K562 (cell line): Measurements from ENCODE around the gene SH2D4B. TPM values are rescaled to one million over a fixed set of nuclear protein-coding genes. Genes with fewer than 3 reads are reported as not detected.

Source experiments
- ATAC-seq: fragments of 200-7000 bp; cut with Tn5 transposase; 3 replicates; pipeline ENCODE4 v1.9.1; 2020; ENCODE audit warnings: moderate library complexity
- BruUV-seq: library from RNA; stranded (reverse); fragments of 400-500 nt; replicated peaks from 2 replicates; lab custom pipeline; 2021; lab: Mats Ljungman, UMichigan
- CTCF ChIA-PET: fragments of 300-600 bp; formaldehyde crosslinking; extraction: SDS; loops from one replicate; lab custom pipeline; 2021; ENCODE audit warnings: low intra/inter-chr PET ratio; lab: Yijun Ruan, JAX
- POLR2A ChIA-PET: fragments of 300-600, 350-650 bp; sonication (Branson Sonifier 250); formaldehyde crosslinking; extraction: SDS; loops from one replicate; lab custom pipeline; 2021; ENCODE audit warnings: antibody characterized with exemption, inconsistent platforms; lab: Yijun Ruan, JAX
- DNase-seq, 4 experiments: peaks; one replicate each; pipeline versions ENCODE4 v3.0.0 to v3.0.0-alpha.2; 2011 to 2018; ENCODE audit warnings: low spot score in 3 of 4, mixed read lengths in 3 of 4; ENCODE audit errors: extremely low read depth in 1 of 4
- FAIRE-seq: peaks from 2 replicates; lab custom pipeline; 2011; peaks lifted over from hg19 to GRCh38; lab: Jason Lieb, UNC
- H2AFZ ChIP-seq: 2 replicates; pipeline ENCODE4 v1.6.0; 2011; ENCODE audit warnings: low read depth, low read length, control low read depth, inconsistent platforms
- H3K27ac ChIP-seq: fragments of 200-600 bp; 3 replicates; pipeline ENCODE4 v1.8.0; 2011; ENCODE audit warnings: low read depth, mild to moderate bottlenecking, control low read depth, inconsistent platforms, low read length, moderate library complexity, mixed read lengths; ENCODE audit errors: extremely low read depth
- H3K27me3 ChIP-seq, 2 experiments: fragments of 300-600 bp in 1 of 2; 2 replicates in 1 of 2; 3 replicates in 1 of 2; pipeline versions ENCODE4 v1.6.0 to v1.8.0; 2011; ENCODE audit warnings: inconsistent platforms in 2 of 2, low read length in 2 of 2, mild to moderate bottlenecking in 1 of 2, mixed read lengths in 1 of 2, moderate library complexity in 1 of 2; ENCODE audit not compliant: control insufficient read depth in 2 of 2, insufficient read depth in 2 of 2
- H3K36me3 ChIP-seq: fragments of 300-600 bp; 3 replicates; pipeline ENCODE4 v1.8.0; 2011; ENCODE audit warnings: mild to moderate bottlenecking, low read length, inconsistent platforms; ENCODE audit not compliant: control insufficient read depth, insufficient read depth
- H3K4me1 ChIP-seq, 2 experiments: fragments of 200-600 bp in 1 of 2; replicated peaks in 1 of 2; 2 replicates in 1 of 2; 3 replicates in 1 of 2; pipeline versions ENCODE4 v1.5.1 to v1.8.0; 2011; ENCODE audit warnings: inconsistent platforms in 2 of 2, low read length in 2 of 2, mild to moderate bottlenecking in 1 of 2, mixed read lengths in 1 of 2, moderate library complexity in 1 of 2; ENCODE audit not compliant: control insufficient read depth in 2 of 2, insufficient read depth in 2 of 2
- H3K4me2 ChIP-seq: 2 replicates; pipeline ENCODE4 v1.6.1; 2011; ENCODE audit warnings: low read length, control low read depth, inconsistent platforms, mixed read lengths; ENCODE audit not compliant: insufficient read depth
- H3K4me3 ChIP-seq: fragments of 200-600 bp; sonication (generic), shearing (Covaris generic); 2 replicates; pipeline ENCODE4 v1.5.1; 2016; ENCODE audit warnings: control low read depth, inconsistent platforms
- H3K79me2 ChIP-seq: fragments of 200-600 bp; 3 replicates; pipeline ENCODE4 v1.8.0; 2011; ENCODE audit warnings: low read length, inconsistent platforms; ENCODE audit not compliant: control insufficient read depth, insufficient read depth
- H3K9ac ChIP-seq, 2 experiments: 2 replicates each; pipeline versions ENCODE4 v1.6.0 to v1.6.1; 2011; ENCODE audit warnings: low read depth in 2 of 2, low read length in 2 of 2, control low read depth in 1 of 2, inconsistent platforms in 1 of 2, mild to moderate bottlenecking in 1 of 2, mixed read lengths in 1 of 2; ENCODE audit not compliant: insufficient read depth in 1 of 2
- H3K9me1 ChIP-seq: one replicate; pipeline ENCODE4 v1.6.0; 2011; ENCODE audit warnings: inconsistent platforms, mild to moderate bottlenecking, low read length, moderate library complexity; ENCODE audit not compliant: control insufficient read depth, insufficient read depth
- H3K9me3 ChIP-seq: replicated peaks from 2 replicates; pipeline ENCODE4 v1.5.1; 2011; ENCODE audit warnings: low read depth, low read length, inconsistent platforms; ENCODE audit not compliant: control insufficient read depth, insufficient read depth
- H4K20me1 ChIP-seq: replicated peaks from 2 replicates; pipeline ENCODE4 v1.6.1; 2011; ENCODE audit warnings: low read length, inconsistent platforms, mixed read lengths; ENCODE audit not compliant: control insufficient read depth, insufficient read depth
- ASH1L ChIP-seq: fragments of 450-650 bp; IDR thresholded peaks from 2 replicates; pipeline ENCODE4 v1.6.1; 2018; ENCODE audit warnings: borderline replicate concordance, mild to moderate bottlenecking, low read depth; ENCODE audit not compliant: partially characterized antibody
- CBX2 ChIP-seq: fragments of 200-600 bp; sonication (generic); IDR thresholded peaks from one replicate; pipeline ENCODE4 v1.6.1; 2012; ENCODE audit warnings: mild to moderate bottlenecking, low read length, inconsistent platforms; ENCODE audit not compliant: insufficient read depth, poor library complexity, severe bottlenecking
- CTBP1 ChIP-seq: fragments of 450-650 bp; IDR thresholded peaks from 2 replicates; pipeline ENCODE4 v1.6.1; 2016; ENCODE audit warnings: borderline replicate concordance
- PHF8 ChIP-seq: fragments of 200-600 bp; sonication (generic); IDR thresholded peaks from 2 replicates; pipeline ENCODE4 v1.6.1; 2012; ENCODE audit warnings: mixed run types, mild to moderate bottlenecking, inconsistent platforms, low read length, moderate library complexity, borderline replicate concordance
- PKNOX1 ChIP-seq: fragments of 450-650 bp; IDR thresholded peaks from 2 replicates; pipeline ENCODE4 v1.6.1; 2016
- SIN3B ChIP-seq: fragments of 450-650 bp; IDR thresholded peaks from 2 replicates; pipeline ENCODE4 v1.6.1; 2017; ENCODE audit warnings: low read depth, mild to moderate bottlenecking, moderate library complexity
- SMAD3 ChIP-seq: fragments of 450-650 bp; formaldehyde crosslinking; conservative IDR thresholded peaks from 2 replicates; pipeline ENCODE4 v1.4.0; 2020; ENCODE audit warnings: mild to moderate bottlenecking
- SPI1 ChIP-seq: IDR thresholded peaks from 2 replicates; pipeline ENCODE4 v1.6.1; 2011; ENCODE audit warnings: low read depth, low read length, control low read depth, borderline replicate concordance
- WGBS: fragments of 100-300 bp; shearing (Covaris generic); methylation state at CpG from one replicate; pipeline ENCODE4 v1.1.6; 2016; ENCODE audit warnings: low coverage, mixed read lengths; ENCODE audit not compliant: insufficient coverage; ENCODE audit errors: missing lambda C conversion rate; 5-methylcytosine and 5-hydroxymethylcytosine counted together
- in situ Hi-C: fragments of 300-500 bp; cut with MboI; formaldehyde crosslinking; loops from 4 replicates; pipeline ENCODE4 v1.15.0; 2018; ENCODE audit warnings: inconsistent platforms, mixed read lengths
- intact Hi-C: fragments of 100-400 bp; cut with micrococcal nuclease; formaldehyde crosslinking; loops from 2 replicates; pipeline ENCODE4 v1.14.2; 2022
- polyA plus RNA-seq, 8 experiments: library from polyadenylated mRNA; depleted of rRNA in 4 of 8; stranded (reverse) in 5 of 8; unstranded in 3 of 8; fragments of >200 nt; fragmentation: Nextera tagmentation in 2 of 8; fragmentation: Illumina TruSeq in 1 of 8; extraction: Ambion mirVana in 2 of 8; extraction: Trizol in 1 of 8; gene quantifications; 2 replicates each; pipeline versions ENCODE4 v1.2.1 to v1.2.3, GENCODE V29; 2011 to 2014; ENCODE audit warnings: inconsistent platforms in 1 of 8, missing spikeins in 1 of 8
- total RNA-seq, 7 experiments: library from RNA; depleted of rRNA in 6 of 7; stranded (reverse); fragments of >200 nt in 6 of 7; fragmentation: Illumina TruSeq in 2 of 7; extraction: Trizol in 2 of 7; gene quantifications; 2 replicates each; pipeline versions ENCODE4 v1.2.1 to v1.2.3, GENCODE V29; 2011 to 2021; ENCODE audit warnings: low replicate concordance in 1 of 7
- TF ChIP-seq, protein P1 (sequence below): sonication (generic); formaldehyde crosslinking; IDR thresholded peaks from 2 replicates; pipeline ENCODE4 v1.5.0; 2020; ENCODE audit warnings: missing genetic modification reagents

SH2D4B gene
- total and polyA plus RNA-seq, 9 of the 15 experiments (the other 6 are each of a cell fraction or from before 2014, with no cell fraction given) = 0.03 to 0.14 (median 0.04) TPM; not detected in 4

DNA sequence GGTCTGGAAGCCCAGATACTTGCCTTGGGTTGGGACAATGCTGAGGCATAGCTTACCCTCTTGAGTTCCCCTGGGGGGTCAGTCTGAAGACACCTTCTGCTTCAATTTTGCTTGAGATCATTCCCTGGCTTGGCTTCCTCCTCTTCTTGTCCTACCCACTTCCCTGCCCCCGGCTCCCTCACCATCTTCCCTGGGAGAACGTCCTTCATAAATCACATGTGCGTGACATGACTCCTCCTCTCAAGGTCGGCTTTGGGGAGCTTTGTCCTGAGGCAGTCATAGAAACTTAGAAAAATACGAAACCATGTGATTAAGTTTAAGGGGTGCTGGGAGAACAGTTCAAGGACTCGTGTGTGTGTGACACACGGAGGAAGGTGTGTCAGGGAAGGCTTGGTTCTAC lies 122.6 kb downstream of the SH2D4B start:
- Histone ChIP-seq H3K9me3 (no peaks in the 10 kb centered on the region; the same call in 1 of the 2 replicates), H4K20me1 (no peaks in the 10 kb centered on the region), H3K4me2 (no peak overlapping the region), H3K36me3 (no peaks in the 10 kb centered on the region), H3K4me3 (no peak overlapping the region), H3K4me1 (no peaks in the 10 kb centered on the region; a peak in 1 of 5 replicates), H3K9ac (no peak overlapping the region), H3K27ac (no peak overlapping the region), H3K9me1 (no peaks in the 10 kb centered on the region)
- no peak for FAIRE-seq
- intact Hi-C loops = loop anchor here (5.0 kb wide), 2 partner anchors 218 to 278 kb away; no protein-coding TSS in a partner anchor
- DNase-seq = no peak
- TF ChIP-seq PHF8 (0 out of 2 replicates have a peak, but pooled peaks have one; percentile 13), PKNOX1 (peak; percentile 39; the same call in 1 of the 2 replicates), SIN3B (no peak)
- TF ChIP-seq, all 486 proteins: peak for 2
- BruUV-seq = no TSS peak
- peaks cover 0 to 25% of the 10 kb centered on the region in 2 experiments; a peak in 2 of 5 replicates for H3K27me3 ChIP-seq
- ATAC-seq = no peak
- ChIA-PET CTCF (no interaction called here), POLR2A (no interaction called here)
- H3K79me2 ChIP-seq = no peaks in the 10 kb centered on the region
- 0% methylated on average over 7 of the region's 7 CpGs for WGBS
- H2AFZ ChIP-seq = no peak overlapping the region
- in situ Hi-C loops = no loop called here

DNA sequence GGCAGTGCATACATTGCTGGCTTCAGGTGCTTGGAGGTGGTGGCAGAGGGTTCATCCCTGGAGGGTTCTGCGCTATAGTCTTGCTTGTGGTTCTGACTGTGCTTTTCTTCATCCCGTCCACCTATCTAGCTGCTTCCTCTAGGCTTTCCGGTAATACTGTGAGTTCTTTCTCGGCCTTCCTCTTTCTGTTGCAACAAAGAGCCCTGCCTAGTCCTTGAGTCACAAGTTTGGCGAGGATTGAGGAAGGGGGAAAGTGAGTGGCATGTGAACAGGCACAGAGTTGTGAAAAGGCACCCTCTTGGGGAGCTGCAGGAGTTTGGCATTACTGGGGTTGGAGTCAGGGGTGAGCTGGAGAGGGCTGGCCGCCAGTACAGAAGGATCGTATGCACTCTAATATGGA lies 123.0 kb downstream of the SH2D4B start:
- Histone ChIP-seq H3K4me2 (no peak overlapping the region), H2AFZ (no peak overlapping the region), H3K36me3 (no peaks in the 10 kb centered on the region), H3K9ac (no peak overlapping the region), H4K20me1 (no peaks in the 10 kb centered on the region; the same call in 1 of the 2 replicates), H3K9me3 (no peaks in the 10 kb centered on the region; the same call in 1 of the 2 replicates), H3K4me3 (no peak overlapping the region), H3K4me1 (no peaks in the 10 kb centered on the region; a peak in 1 of 5 replicates), H3K27ac (no peak overlapping the region), H3K27me3 (peaks cover 0 to 25% of the 10 kb centered on the region in 2 experiments; a peak in 2 of 5 replicates), H3K9me1 (no peaks in the 10 kb centered on the region), H3K79me2 (no peaks in the 10 kb centered on the region)
- ChIA-PET POLR2A (interaction anchor here (0.6 to 0.8 kb wide), 2 partner anchors 55 to 326 kb away, joined by 3 to 4 read pairs; no protein-coding TSS in a partner anchor), CTCF (no interaction called here)
- in situ Hi-C loops = no loop called here
- 1% methylated on average over 7 of the region's 7 CpGs for WGBS
- intact Hi-C loops = loop anchor here (5.0 kb wide), 2 partner anchors 218 to 278 kb away; no protein-coding TSS in a partner anchor
- no peak for TF ChIP-seq ASH1L
- peak; percentile 16; the same call in 1 of the 2 replicates for TF ChIP-seq SPI1
- TF ChIP-seq, protein P1, sequence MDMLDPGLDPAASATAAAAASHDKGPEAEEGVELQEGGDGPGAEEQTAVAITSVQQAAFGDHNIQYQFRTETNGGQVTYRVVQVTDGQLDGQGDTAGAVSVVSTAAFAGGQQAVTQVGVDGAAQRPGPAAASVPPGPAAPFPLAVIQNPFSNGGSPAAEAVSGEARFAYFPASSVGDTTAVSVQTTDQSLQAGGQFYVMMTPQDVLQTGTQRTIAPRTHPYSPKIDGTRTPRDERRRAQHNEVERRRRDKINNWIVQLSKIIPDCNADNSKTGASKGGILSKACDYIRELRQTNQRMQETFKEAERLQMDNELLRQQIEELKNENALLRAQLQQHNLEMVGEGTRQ = no peak
- no peak for TF ChIP-seq CBX2
- no peak for TF ChIP-seq CTBP1
- no peak for TF ChIP-seq SMAD3
- FAIRE-seq = no peak
- BruUV-seq = no TSS peak
- DNase-seq = no peak
- ATAC-seq = no peak
